ENCODE data around the gene TTC39A. TPM values are rescaled to one million over a fixed set of nuclear protein-coding genes. Genes with fewer than 3 reads are reported as not detected.
"Not testable (repeated sequence)": the region's sequence is repeated elsewhere in the genome, so short reads cannot be mapped to it uniquely, and the experiment has no call there.

The TTC39A gene
- total RNA-seq, 1 experiment from 2014 or later: 0.83 TPM

DNA sequence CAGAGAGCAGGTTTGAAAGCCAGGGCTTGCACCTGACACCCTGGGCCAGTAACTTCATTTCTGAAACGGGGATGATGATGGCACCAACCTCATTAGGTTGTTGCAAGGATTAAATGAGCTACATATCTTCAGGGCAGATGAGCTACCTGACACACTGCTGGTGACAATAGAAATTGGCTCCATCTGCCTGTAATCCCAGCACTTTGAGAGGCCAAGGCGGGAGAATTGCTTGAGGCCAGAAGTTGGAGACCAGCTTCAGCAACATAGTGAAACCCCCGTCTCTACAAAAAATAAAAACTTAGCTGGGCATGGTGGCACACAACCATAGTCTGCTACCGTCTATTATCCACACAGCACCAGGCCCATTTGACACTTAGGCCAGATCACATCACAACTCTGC, 6.3 kb upstream of the TTC39A start:
- DNase-seq (ENCODE audit: low spot score): no peak

DNA sequence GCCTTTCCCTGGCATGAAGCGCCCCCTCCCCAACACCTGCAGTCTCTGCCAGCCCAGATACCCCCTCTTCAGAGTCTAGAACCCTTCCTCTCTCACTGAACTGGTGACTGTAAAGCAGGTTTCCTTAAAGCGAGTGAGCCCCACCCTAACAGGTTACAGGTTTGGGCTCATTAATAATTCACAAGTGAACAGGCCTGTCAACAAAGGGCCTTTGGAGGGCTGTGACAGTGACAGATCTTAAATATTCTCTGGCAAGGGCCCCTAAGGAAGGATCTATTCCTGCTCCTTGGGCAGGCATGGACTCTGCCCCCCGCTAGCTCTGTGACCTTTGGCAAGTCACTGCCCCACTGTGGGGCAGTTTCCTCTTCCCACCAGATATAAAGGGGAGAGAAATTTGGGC, 5.6 kb upstream of the TTC39A start:
- DNase-seq (ENCODE audit: low spot score): no peak

DNA sequence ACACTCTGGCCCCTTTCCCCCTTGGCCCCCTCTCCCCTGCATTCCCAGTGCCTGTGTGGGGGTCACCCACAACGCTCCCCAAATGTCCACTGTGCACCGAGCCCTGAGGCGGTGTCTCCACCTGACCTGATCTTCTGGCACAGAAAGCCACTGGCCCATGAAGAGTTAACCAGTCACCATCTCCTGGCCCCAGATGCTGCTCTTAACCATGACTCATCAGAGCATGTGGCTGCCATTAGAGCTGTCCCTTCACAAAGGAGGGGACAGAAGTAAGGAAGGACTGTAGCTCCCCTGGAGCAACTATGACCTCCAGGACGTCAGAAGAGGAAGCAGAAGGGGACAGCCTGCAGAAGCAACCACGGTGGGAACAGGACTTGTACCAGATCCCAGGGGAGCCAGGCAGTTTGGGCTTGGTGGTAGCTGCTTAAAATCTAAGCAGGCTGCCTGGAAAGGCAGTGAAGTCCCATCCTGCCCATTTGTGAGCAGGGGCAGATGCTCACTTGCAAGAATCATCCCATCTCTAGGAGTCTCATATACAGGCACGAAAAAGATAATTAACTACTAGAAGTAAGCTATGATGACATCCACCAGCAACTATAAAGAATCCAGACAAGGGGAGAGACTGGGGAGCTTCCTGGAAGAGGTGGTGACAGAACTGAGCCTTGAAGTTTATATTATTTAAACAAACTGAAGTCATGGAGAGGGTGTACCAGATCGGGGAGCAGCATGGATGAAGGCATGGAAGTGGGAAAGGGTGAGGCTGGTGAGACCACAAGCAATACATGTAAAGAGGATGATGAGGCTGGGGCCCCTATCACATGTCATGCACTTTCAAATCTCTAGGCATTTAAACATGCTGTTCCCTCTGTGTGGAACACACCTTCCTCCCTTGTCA, 1.1 kb upstream of the TTC39A start:
- peak; percentile 92 for DNase-seq (ENCODE audit: low spot score)

DNA sequence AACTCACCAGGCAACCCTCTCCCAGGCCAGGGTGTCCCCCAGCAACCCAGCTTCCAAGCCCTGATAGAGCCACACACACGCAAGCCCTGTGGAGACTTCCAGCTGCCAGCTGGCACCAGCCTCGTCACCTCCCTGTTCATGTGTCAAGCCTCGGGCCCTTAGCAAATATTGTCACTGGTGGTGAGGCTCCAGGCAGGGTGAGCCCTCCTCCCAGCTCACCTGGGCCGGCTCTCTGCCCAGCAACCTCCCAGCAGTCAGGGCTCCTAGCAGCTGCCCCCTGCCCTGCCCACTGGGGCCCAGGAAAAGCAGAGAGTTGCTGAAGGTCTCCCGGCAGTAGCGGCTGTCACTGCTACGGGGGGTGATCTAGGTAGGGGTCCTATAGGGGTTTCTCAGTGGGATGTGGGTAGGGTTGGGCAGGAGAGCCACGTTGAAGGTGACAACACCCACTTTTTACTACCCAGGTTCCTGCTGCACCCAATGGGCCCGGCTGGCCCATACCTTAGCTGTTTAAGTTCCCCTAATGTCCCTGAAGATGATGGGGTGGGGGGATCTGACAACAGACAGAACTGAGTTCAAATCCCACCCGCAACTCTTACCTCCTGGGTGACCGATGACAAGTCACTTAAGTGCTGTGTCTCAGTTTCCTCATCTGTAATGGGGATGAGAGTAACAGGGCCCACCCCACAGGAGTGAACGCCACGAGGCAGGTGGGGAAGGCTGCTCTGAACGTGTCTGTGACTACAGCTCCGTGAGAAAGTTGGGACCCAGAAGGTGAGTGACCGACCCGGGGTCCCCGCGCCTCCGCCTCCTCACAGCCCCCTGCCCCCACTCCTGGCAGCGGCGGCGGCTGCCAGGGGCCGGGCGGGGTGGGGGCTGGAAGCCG, 678 bp downstream of the TTC39A start:
- no peak for DNase-seq (ENCODE audit: low spot score)

DNA sequence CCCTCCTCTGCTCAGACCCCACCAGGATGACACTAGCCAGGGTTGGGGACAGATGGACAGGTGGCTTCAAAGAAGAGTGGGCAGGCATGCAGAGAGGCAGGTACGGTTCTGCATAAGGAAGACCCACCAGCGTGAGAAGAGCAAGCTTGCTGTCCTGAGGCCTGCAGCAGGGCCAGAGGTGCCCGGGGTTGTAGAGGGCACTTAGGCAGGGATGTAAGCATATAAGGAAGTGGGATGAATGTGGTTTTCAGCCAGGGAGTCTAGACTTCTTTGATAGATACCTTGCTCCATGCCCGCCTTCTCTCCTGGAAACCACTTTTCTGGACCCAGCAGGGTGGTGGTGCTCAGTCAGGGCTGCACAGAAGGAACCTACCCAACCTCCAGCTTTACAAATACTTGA, 1.4 kb downstream of the TTC39A start:
- no peak for DNase-seq (ENCODE audit: low spot score)

DNA sequence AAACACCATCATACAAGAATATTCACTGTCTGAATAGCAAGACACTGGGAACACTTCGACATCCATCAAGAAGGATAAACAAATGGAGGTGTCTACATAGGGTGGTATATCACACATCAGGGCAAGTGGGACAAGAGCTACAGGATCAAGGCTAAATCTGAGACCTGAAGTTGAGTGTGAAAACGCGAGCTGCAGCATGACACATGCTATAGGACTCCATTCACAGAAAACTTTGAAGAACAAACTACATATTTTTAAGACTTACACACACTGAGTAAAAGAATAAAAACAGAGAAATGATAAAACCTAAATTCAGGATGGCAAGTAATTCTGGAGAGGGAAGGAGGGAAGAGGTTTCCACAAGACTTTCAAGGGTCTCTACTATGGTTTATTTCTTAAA, 2.1 kb downstream of the TTC39A start:
- no peak for DNase-seq (ENCODE audit: low spot score)

GRCh38 chr1:51327386-51327785, 3.0 kb downstream of the TTC39A start:
- DNase-seq (ENCODE audit: low spot score): no peak

DNA sequence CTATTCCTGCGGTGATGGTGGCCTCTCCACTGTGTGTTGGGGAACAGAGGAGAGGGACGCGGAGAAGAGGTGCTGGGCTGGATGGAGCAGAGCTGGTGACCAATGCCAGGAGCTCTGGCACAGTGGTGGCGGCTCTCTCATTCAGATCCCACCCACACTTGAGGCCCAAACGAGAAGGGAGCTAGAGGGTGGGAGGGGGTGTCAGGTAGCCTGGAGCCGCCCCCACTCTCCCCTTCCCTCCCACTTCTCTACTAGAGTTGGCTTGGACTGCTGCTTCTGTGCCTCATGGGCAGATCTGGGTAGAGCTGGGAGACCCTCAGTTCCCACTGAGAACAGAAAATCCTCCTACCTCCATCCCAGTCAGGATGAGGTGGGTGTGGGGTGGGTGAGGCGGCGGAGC, 3.5 kb downstream of the TTC39A start:
- no peak for DNase-seq (ENCODE audit: low spot score)

DNA sequence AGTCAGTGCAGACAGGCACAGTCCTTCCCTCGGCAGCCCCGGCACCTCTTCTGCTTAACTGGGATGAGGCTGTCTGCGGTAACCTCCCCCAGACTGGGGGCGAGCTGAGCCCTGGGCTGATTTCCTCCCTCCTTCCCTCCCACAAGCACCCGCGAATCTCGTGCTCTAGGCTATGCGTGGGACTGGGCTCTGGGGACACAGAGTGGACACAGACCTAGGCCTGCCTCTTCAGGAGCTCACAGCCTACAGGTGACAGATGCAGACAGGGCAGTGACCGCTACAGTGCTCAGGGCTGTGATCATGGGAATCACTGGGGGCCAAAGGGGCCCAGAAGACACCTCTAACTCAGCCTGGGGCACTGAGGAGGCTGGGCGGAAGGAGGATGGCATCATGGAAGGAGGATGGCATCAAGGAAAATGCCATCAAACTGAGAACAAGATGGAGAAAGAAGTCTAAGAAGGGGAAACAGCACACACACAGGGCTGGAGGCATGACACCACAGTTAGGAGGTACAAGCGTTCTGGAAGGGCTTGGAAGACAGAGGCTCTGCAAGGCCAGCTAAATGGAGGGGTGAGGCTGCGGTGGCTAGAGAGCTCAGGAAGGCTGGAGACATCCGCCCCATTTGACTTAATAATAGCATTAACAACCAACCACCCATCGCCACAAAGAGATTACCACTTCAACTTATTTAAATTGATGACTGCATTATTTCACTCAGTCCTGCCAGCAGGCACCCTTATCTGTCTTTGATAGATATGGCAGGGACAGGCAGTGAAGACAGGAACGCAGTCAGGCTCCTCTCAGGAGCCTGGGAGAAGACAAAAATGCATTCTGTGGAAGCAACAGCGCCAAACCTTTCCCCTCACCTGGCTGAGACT, 4.2 kb downstream of the TTC39A start:
- DNase-seq (ENCODE audit: low spot score): no peak

DNA sequence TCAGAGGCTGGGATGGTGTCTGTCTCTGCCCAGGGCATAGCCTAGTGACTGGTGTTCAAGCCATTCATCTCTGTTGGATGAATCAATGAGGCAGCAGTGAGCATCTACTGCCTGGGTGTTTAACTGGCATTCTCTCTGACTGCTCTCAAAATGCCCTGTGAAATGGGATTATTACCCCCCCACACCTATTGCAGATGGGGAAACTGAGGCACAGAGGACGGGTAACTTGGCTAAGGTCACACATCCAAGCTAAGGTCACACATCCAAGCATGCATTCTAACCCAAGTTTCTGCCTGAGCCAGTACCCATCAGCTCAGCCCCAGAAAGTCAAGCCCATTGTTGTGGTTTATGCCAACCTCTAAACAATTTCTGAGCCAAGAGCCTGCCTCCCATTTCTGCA, 5.0 kb downstream of the TTC39A start:
- DNase-seq (ENCODE audit: low spot score): no peak

DNA sequence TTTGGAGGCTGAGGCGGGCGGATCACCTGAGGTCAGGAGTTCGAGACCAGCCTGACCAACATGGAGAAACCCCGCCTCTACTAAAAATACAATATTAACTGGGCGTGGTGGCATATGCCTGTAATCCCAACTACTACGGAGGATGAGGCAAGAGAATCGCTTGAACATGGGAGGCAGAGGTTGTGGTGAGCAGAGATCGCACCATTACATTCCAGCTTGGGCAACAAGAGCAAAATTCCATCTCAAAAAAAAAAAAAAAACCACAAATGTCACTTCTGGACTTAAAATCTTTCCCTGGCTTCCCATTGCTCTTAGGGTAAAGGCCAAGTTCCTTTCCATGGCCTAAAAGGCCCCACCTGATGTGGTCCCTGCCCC, 5.4 kb downstream of the TTC39A start:
- DNase-seq (ENCODE audit: low spot score): not testable (repeated sequence)

DNA sequence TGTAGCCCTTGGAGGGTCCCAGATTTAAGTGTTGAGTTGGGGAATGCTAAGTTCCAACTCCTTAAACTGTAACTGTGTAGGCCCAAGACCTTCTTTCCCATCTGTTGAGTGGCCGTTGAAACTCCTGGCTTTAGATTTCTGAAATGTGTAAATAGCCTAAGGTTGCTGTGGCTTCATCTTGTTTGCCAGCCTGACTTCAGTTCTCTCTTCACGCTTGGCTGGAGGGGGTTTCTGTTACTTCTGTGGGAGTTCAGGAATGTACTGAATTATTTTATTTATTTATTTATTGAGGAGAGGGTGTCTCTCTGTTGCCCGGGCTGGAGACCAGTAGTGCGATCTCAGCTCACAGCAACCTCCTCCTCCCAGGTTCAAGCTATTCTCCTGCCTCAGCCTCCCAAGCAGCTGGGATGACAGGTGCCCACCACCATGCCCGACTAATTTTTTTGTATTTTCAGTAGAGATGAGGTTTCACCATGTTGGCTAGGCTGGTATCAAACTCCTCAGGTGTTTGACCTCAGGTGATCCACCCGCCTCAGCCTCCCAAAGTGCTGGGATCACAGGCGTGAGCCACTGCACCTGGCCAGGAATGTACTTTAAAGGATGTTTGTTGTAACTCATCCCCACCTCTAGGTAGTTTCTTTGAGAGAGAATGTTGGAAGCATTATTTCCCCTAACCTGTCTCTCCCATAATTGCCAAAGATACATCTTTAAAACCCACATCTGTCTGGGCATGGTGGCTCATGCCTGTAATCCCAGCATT, 5.9 kb downstream of the TTC39A start:
- DNase-seq (ENCODE audit: low spot score): peak; percentile 50

DNA sequence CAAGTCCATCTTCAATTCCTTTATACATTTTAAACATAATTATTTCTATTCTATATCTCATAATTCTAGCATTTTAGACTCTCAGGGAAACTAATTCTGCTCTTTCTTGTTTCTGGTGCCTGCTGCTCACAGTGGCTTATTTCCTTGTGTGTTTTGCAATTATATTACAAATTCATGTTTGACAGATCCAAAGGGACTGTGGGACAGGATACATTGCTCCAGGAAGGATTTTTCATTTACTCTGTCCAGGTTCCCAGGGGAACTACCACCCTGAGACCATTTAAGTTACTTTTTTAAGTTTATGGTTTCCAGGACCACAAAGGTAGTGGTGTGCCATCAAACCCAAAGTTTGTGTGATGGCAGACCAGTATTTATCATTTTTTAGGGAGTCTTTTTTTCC, 6.6 kb downstream of the TTC39A start:
- DNase-seq (ENCODE audit: low spot score): no peak

- no peak for DNase-seq (ENCODE audit: low spot score)
Observed at GRCh38 chr1:51322417-51323101, 7.8 kb downstream of the TTC39A start.

DNA sequence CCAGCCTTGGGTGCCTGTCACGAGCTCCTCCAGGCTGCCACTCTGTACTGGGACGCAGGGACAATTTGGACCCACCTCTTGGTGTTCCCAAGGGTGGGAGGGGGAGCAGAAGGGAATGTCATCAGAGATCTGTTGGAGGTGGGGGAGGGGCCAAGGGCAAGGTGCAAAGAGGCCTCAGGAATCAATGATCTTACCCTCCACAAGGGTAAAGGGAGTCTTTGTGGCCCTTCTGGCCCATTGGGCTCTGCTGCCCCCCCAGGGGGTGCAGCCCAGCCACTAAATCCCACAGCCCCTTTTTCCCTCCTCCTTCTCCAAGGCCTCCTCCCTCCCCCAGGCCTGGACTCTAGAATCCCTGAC, 8.5 kb downstream of the TTC39A start:
- no peak for DNase-seq (ENCODE audit: low spot score)

- no peak for DNase-seq (ENCODE audit: low spot score)
Observed at GRCh38 chr1:51320967-51321923, 9.1 kb downstream of the TTC39A start.

GRCh38 chr1:51317798-51318197, 12.6 kb downstream of the TTC39A start:
- DNase-seq (ENCODE audit: low spot score): no peak

DNA sequence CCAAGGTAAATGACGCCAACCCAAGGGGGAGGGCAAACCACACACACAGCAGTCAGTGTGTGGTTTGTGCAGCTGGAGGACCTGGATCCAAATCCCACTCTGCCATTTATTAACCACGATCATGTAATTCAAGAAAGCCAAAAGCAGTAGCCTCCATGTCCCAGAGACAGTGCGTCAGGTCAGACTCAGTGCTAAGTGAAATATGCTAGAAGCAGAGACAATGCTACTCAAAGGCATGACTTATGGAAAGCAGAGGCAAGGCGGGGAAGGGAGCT, 13.6 kb downstream of the TTC39A start:
- peak; percentile 61 for DNase-seq (ENCODE audit: low spot score)

DNA sequence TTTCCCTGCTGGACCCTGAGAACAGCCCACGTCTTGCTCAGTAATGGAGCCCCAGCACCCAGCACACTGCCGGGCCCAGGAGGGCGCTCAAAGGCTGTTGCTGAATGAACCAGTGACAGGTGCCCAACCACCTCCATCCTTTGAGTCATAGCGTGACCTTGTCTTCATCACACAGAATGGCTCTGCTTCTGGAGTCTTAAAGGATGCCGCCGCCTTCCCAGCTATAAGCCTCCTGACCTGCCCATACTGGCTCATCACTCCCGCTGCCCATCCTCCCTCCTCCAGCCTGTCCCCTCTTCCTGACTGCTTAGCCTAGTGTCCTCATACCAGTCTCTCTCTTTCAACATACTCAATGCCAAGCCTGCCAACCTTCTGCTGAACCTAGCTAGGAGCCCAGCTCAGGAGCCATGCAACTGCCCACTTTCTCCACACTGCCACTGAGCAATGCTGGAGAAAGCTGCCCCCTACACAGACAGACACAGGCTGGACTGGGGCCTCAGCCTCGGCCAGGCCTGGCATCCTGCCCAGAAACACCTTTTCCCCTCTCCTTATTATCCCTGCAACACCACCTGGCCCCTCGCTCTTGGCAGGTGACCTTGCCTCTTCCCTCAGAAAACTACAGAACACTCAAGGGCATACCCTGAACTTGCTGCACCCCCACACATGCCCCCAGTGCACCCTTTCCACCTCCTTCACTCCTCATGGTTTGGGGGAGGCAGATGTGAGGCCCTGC, 14.1 kb downstream of the TTC39A start:
- no peak for DNase-seq (ENCODE audit: low spot score)

Measured in H4 (cell line).